Measurements from ENCODE around the gene CNGB1. TPM values are rescaled to one million over a fixed set of nuclear protein-coding genes. Genes with fewer than 3 reads are reported as not detected.
A peak's percentile ranks its signal among the peaks of the same experiment; 100 is the strongest.

Gene CNGB1
- total and polyA plus RNA-seq, 2 of the 13 experiments (the other 11 are each of a cell fraction or from before 2014, with no cell fraction given): 0.02 to 0.15 TPM

DNA sequence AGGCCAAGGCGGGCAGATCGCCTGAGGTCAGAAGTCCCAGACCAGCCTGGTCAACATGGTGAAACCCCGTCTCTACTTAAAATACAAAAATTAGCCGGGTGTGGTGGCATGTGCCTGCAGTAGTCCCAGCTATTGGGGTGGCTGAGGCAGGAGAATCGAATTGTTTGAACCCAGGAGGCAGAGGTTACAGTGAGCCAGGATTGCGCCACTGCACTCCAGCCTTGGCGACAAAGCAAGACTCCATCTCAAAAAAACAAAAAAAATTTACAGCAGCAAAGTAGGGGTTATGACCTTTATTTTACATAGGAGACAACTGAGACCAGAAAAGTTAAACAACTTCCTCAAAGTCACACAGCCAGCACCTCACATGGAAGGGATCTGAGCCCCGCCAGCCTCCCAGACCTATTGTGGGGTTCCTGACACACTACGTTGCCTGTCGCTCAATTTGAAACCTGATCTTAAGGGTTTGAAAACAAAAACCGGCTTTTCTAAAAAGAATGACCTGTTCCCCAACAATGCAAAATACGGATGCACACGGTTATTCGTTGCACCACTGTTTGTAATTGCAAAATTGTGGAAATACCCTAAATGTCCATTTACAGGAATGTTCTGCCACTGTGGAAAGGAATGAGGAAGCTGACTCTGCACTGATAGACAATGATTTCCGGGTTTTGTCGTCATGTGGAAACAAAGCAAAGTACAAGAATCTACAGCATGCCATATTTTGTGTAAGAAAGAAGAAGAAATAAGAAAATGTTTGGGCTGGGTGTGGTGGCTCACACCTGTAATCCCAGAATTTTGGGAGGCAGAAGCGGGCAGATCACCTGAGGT is 77.2 kb downstream of the CNGB1 start (continued):
- peak; percentile 82 to 84 for TF ChIP-seq MAFK (conservative IDR thresholded peaks at IDR 0.05 in 1 of 2, IDR thresholded peaks at IDR 0.05 in 1 of 2; ENCODE audit: low read length in 2 of 2)
- TF ChIP-seq PAF1 (CRISPR knock-in tag; IDR thresholded peaks at IDR 0.05): no peak
- TF ChIP-seq, protein P1, sequence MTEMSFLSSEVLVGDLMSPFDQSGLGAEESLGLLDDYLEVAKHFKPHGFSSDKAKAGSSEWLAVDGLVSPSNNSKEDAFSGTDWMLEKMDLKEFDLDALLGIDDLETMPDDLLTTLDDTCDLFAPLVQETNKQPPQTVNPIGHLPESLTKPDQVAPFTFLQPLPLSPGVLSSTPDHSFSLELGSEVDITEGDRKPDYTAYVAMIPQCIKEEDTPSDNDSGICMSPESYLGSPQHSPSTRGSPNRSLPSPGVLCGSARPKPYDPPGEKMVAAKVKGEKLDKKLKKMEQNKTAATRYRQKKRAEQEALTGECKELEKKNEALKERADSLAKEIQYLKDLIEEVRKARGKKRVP (CRISPR knock-in tag; IDR thresholded peaks at IDR 0.05): peak in 1 of 2 experiments; percentile 84; a peak in 2 of 4 replicates
- peak; percentile 70; the same call in 1 of the 2 replicates for TF ChIP-seq ZNF546 (CRISPR knock-in tag; conservative IDR thresholded peaks at IDR 0.05)
- peak; percentile 77 for TF ChIP-seq MIXL1 (CRISPR knock-in tag; IDR thresholded peaks at IDR 0.05)
- TF ChIP-seq ZSCAN29 (CRISPR knock-in tag; conservative IDR thresholded peaks at IDR 0.05): peak; percentile 83; the same call in 1 of the 2 replicates
- TF ChIP-seq, protein P2, sequence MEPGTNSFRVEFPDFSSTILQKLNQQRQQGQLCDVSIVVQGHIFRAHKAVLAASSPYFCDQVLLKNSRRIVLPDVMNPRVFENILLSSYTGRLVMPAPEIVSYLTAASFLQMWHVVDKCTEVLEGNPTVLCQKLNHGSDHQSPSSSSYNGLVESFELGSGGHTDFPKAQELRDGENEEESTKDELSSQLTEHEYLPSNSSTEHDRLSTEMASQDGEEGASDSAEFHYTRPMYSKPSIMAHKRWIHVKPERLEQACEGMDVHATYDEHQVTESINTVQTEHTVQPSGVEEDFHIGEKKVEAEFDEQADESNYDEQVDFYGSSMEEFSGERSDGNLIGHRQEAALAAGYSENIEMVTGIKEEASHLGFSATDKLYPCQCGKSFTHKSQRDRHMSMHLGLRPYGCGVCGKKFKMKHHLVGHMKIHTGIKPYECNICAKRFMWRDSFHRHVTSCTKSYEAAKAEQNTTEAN (CRISPR knock-in tag; conservative IDR thresholded peaks at IDR 0.05): peak; percentile 74; the same call in 1 of the 2 replicates
- TF ChIP-seq, protein P3, sequence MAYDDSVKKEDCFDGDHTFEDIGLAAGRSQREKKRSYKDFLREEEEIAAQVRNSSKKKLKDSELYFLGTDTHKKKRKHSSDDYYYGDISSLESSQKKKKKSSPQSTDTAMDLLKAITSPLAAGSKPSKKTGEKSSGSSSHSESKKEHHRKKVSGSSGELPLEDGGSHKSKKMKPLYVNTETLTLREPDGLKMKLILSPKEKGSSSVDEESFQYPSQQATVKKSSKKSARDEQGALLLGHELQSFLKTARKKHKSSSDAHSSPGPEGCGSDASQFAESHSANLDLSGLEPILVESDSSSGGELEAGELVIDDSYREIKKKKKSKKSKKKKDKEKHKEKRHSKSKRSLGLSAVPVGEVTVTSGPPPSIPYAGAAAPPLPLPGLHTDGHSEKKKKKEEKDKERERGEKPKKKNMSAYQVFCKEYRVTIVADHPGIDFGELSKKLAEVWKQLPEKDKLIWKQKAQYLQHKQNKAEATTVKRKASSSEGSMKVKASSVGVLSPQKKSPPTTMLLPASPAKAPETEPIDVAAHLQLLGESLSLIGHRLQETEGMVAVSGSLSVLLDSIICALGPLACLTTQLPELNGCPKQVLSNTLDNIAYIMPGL (CRISPR knock-in tag; IDR thresholded peaks at IDR 0.05; ENCODE audit: borderline replicate concordance in 1 of 2, low read depth in 1 of 2): peak in 1 of 2 experiments; percentile 48; a peak in 1 of 4 replicates
- TF ChIP-seq FOXK1 (CRISPR knock-in tag; IDR thresholded peaks at IDR 0.05; ENCODE audit: borderline replicate concordance, low read depth): peak; percentile 85; the same call in 1 of the 2 replicates
- TF ChIP-seq ARNT2 (CRISPR knock-in tag; IDR thresholded peaks at IDR 0.05; ENCODE audit: low read depth): peak; percentile 60; the same call in 1 of the 2 replicates
- peak; percentile 100 for TF ChIP-seq NFKBIZ (CRISPR knock-in tag; IDR thresholded peaks at IDR 0.05)
- TF ChIP-seq ZNF614 (CRISPR knock-in tag; IDR thresholded peaks at IDR 0.05; ENCODE audit: borderline replicate concordance): peak; percentile 89
- peak; percentile 31; the same call in 1 of the 2 replicates for TF ChIP-seq ESRRA (CRISPR knock-in tag; IDR thresholded peaks at IDR 0.05; ENCODE audit: low read depth)
- TF ChIP-seq ZNF839 (CRISPR knock-in tag; IDR thresholded peaks at IDR 0.05; ENCODE audit: borderline replicate concordance): peak; percentile 62; the same call in 1 of the 2 replicates
- TF ChIP-seq RCOR2 (CRISPR knock-in tag; IDR thresholded peaks at IDR 0.05): peak; percentile 67; the same call in 1 of the 2 replicates
- TF ChIP-seq KAT7 (CRISPR knock-in tag; IDR thresholded peaks at IDR 0.05; ENCODE audit: borderline replicate concordance): peak; percentile 46; the same call in 1 of the 2 replicates
- TF ChIP-seq RARG (CRISPR knock-in tag; IDR thresholded peaks at IDR 0.05; ENCODE audit: low read depth): no peak
- peak; percentile 86 for TF ChIP-seq RARA (CRISPR knock-in tag; IDR thresholded peaks at IDR 0.05)
- TF ChIP-seq FOXO1 (CRISPR knock-in tag; IDR thresholded peaks at IDR 0.05): peak; percentile 85
- TF ChIP-seq ZNF567 (CRISPR knock-in tag; IDR thresholded peaks at IDR 0.05; ENCODE audit: borderline replicate concordance): peak; percentile 25; the same call in 1 of the 2 replicates
- TF ChIP-seq REL (CRISPR knock-in tag; conservative IDR thresholded peaks at IDR 0.05): 0 out of 2 replicates have a peak, but pooled peaks have one; percentile 13
- TF ChIP-seq TSC22D2 (CRISPR knock-in tag; IDR thresholded peaks at IDR 0.05; ENCODE audit: borderline replicate concordance): 0 out of 2 replicates have a peak, but pooled peaks have one; percentile 20
- TF ChIP-seq KDM4B (CRISPR knock-in tag; IDR thresholded peaks at IDR 0.05): no peak
- TF ChIP-seq TGIF2 (CRISPR knock-in tag; IDR thresholded peaks at IDR 0.05): peak; percentile 70
- no peak for TF ChIP-seq ZNF547 (CRISPR knock-in tag; IDR thresholded peaks at IDR 0.05)
- no peak for TF ChIP-seq ZZZ3 (CRISPR knock-in tag; IDR thresholded peaks at IDR 0.05; ENCODE audit: borderline replicate concordance)

Data from HepG2 (cell line).